H1 (cell line): Measurements from ENCODE around the gene BCAM. TPM values are rescaled to one million over a fixed set of nuclear protein-coding genes. Genes with fewer than 3 reads are reported as not detected.
"Not testable (repeated sequence)": the region's sequence is repeated elsewhere in the genome, so short reads cannot be mapped to it uniquely, and the experiment has no call there.

Experiments
- CTCF ChIA-PET: fragments of 300-600 bp; sonication (Branson Sonifier 250); formaldehyde crosslinking; loops from one replicate; lab custom pipeline; 2021; ENCODE audit not compliant: partially characterized antibody; lab: Charles Lee
- POLR2A ChIA-PET: fragments of 300-600 bp; sonication (Branson Sonifier 250); formaldehyde crosslinking; loops from one replicate; lab custom pipeline; 2021; ENCODE audit warnings: inconsistent platforms; ENCODE audit not compliant: partially characterized antibody; lab: Charles Lee
- DNase-seq, 2 experiments: peaks; one replicate each; pipeline versions ENCODE4 v3.0.0 to v3.0.0-alpha.2; 2010 to 2022; ENCODE audit warnings: low spot score in 2 of 2, low read depth in 1 of 2, mixed read lengths in 1 of 2
- FAIRE-seq: peaks from 2 replicates; lab custom pipeline; 2011; peaks lifted over from hg19 to GRCh38; lab: Jason Lieb, UNC
- H2AFZ ChIP-seq: 2 replicates; pipeline ENCODE4 v1.8.1; 2012; ENCODE audit warnings: low read length, inconsistent platforms
- H2AK5ac ChIP-seq: 2 replicates; pipeline ENCODE4 v1.6.1; 2013; ENCODE audit warnings: low read depth, low read length
- H2BK120ac ChIP-seq: replicated peaks from 2 replicates; pipeline ENCODE3; 2013; ENCODE audit warnings: low read depth, low read length, inconsistent platforms
- H2BK12ac ChIP-seq: 2 replicates; pipeline ENCODE4 v1.6.1; 2013; ENCODE audit warnings: low read depth, low read length
- H2BK15ac ChIP-seq: 2 replicates; pipeline ENCODE4 v1.6.1; 2013; ENCODE audit warnings: low read length
- H2BK20ac ChIP-seq: 2 replicates; pipeline ENCODE4 v1.6.1; 2013; ENCODE audit warnings: low read length
- H2BK5ac ChIP-seq: 2 replicates; pipeline ENCODE4 v1.6.1; 2013; ENCODE audit warnings: low read depth, low read length
- H3K14ac ChIP-seq: 2 replicates; pipeline ENCODE4 v1.6.1; 2013; ENCODE audit warnings: inconsistent platforms; ENCODE audit not compliant: insufficient read length
- H3K18ac ChIP-seq: 2 replicates; pipeline ENCODE4 v1.6.1; 2013; ENCODE audit warnings: low read length; ENCODE audit errors: extremely low read depth
- H3K23ac ChIP-seq: 2 replicates; pipeline ENCODE4 v1.6.1; 2013; ENCODE audit warnings: inconsistent platforms; ENCODE audit not compliant: insufficient read length
- H3K23me2 ChIP-seq: 2 replicates; pipeline ENCODE4 v1.6.1; 2013; ENCODE audit warnings: low read depth, low read length
- H3K27ac ChIP-seq: 2 replicates; pipeline ENCODE4 v1.6.1; 2011; ENCODE audit warnings: low read depth, low read length, inconsistent platforms
- H3K27me3 ChIP-seq, 4 experiments: replicated peaks in 1 of 4; 1 replicate in 1 of 4; 2 replicates in 3 of 4; pipeline versions ENCODE4 v1.6.1 to v1.8.1; 2011 to 2013; ENCODE audit warnings: low read length in 3 of 4, mild to moderate bottlenecking in 3 of 4, inconsistent platforms in 2 of 4, mixed read lengths in 2 of 4, moderate library complexity in 1 of 4; ENCODE audit not compliant: control insufficient read depth in 3 of 4, insufficient read depth in 3 of 4; ENCODE audit errors: extremely low read depth in 1 of 4
- H3K36me3 ChIP-seq, 4 experiments: 2 replicates each; pipeline versions ENCODE4 v1.6.1 to v1.8.1; 2011 to 2013; ENCODE audit warnings: mild to moderate bottlenecking in 4 of 4, low read length in 3 of 4, moderate library complexity in 2 of 4, control low read depth in 1 of 4, inconsistent platforms in 1 of 4; ENCODE audit not compliant: insufficient read depth in 4 of 4, control insufficient read depth in 2 of 4
- H3K4ac ChIP-seq: replicated peaks from 2 replicates; pipeline ENCODE3; 2013; ENCODE audit warnings: low read length, low read depth, mixed read lengths, inconsistent platforms; ENCODE audit not compliant: insufficient read length
- H3K4me1 ChIP-seq, 4 experiments: replicated peaks in 1 of 4; 1 replicate in 1 of 4; 2 replicates in 3 of 4; pipeline versions ENCODE4 v1.6.1 to v1.8.1; 2011 to 2013; ENCODE audit warnings: low read length in 3 of 4, inconsistent platforms in 2 of 4, mixed read lengths in 1 of 4; ENCODE audit not compliant: insufficient read depth in 4 of 4, control insufficient read depth in 3 of 4
- H3K4me2 ChIP-seq, 2 experiments: 2 replicates each; pipeline versions ENCODE4 v1.6.1 to v1.8.1; 2011 to 2013; ENCODE audit warnings: low read depth in 2 of 2, low read length in 2 of 2, control low read depth in 1 of 2, inconsistent platforms in 1 of 2, mild to moderate bottlenecking in 1 of 2; ENCODE audit not compliant: insufficient read depth in 1 of 2
- H3K4me3 ChIP-seq, 4 experiments: fragments of 200-600, 300-600 bp in 1 of 4; sonication (generic), shearing (Covaris generic), sonication (Bioruptor Twin) in 1 of 4; 2 replicates each; pipeline versions ENCODE4 v1.5.1 to v1.8.1; 2011 to 2016; ENCODE audit warnings: low read length in 4 of 4, low read depth in 3 of 4, control low read depth in 2 of 4, inconsistent platforms in 2 of 4, mild to moderate bottlenecking in 2 of 4, mixed read lengths in 1 of 4, moderate library complexity in 1 of 4; ENCODE audit not compliant: insufficient read depth in 2 of 4; ENCODE audit errors: extremely low read depth in 1 of 4
- H3K56ac ChIP-seq: replicated peaks from 2 replicates; pipeline ENCODE3; 2013; ENCODE audit warnings: low read depth, mild to moderate bottlenecking, mixed read lengths, low read length, inconsistent platforms; ENCODE audit not compliant: insufficient read length
- H3K79me1 ChIP-seq: 2 replicates; pipeline ENCODE4 v1.6.1; 2013; ENCODE audit warnings: low read depth, low read length, control low read depth
- H3K79me2 ChIP-seq, 2 experiments: 2 replicates each; pipeline versions ENCODE4 v1.6.1 to v1.8.1; 2012 to 2013; ENCODE audit warnings: low read length in 2 of 2, mild to moderate bottlenecking in 2 of 2, inconsistent platforms in 1 of 2; ENCODE audit not compliant: insufficient read depth in 2 of 2, control insufficient read depth in 1 of 2
- H3K9ac ChIP-seq, 4 experiments: replicated peaks in 1 of 4; 1 replicate in 1 of 4; 2 replicates in 3 of 4; pipeline versions ENCODE4 v1.6.1 to v1.8.1; 2011 to 2013; ENCODE audit warnings: low read depth in 3 of 4, low read length in 3 of 4, control low read depth in 2 of 4, mild to moderate bottlenecking in 2 of 4, moderate library complexity in 2 of 4, inconsistent platforms in 1 of 4; ENCODE audit errors: extremely low read depth in 1 of 4
- H3K9me3 ChIP-seq, 2 experiments: 2 replicates each; pipeline versions ENCODE4 v1.6.1 to v1.8.1; 2012 to 2013; ENCODE audit warnings: mild to moderate bottlenecking in 2 of 2, moderate library complexity in 2 of 2, control low read depth in 1 of 2, inconsistent platforms in 1 of 2, low read depth in 1 of 2, low read length in 1 of 2, mixed read lengths in 1 of 2; ENCODE audit not compliant: insufficient read depth in 2 of 2
- H4K20me1 ChIP-seq, 2 experiments: replicated peaks in 1 of 2; 2 replicates each; pipeline versions ENCODE3 to v1.8.1; 2011 to 2013; ENCODE audit warnings: inconsistent platforms in 2 of 2, low read length in 2 of 2, mild to moderate bottlenecking in 1 of 2; ENCODE audit not compliant: insufficient read depth in 2 of 2, control insufficient read depth in 1 of 2
- H4K5ac ChIP-seq: 2 replicates; pipeline ENCODE4 v1.6.1; 2013; ENCODE audit warnings: low read length, low read depth, mixed read lengths, inconsistent platforms; ENCODE audit not compliant: insufficient read length
- H4K8ac ChIP-seq: 2 replicates; pipeline ENCODE4 v1.8.0; 2013; ENCODE audit warnings: mild to moderate bottlenecking, moderate library complexity, low read length, inconsistent platforms; ENCODE audit not compliant: insufficient read depth; ENCODE audit errors: extremely low read depth
- H4K91ac ChIP-seq: replicated peaks from 2 replicates; pipeline ENCODE3; 2013; ENCODE audit warnings: low read length, mixed read lengths, inconsistent platforms; ENCODE audit not compliant: insufficient read length
- WGBS, 2 experiments: shearing (Covaris generic) in 1 of 2; methylation state at CpG; one replicate each; pipeline versions ENCODE4 v1.1.6 to v1.1.7; 2013 to 2015; ENCODE audit warnings: low lambda C conversion rate in 2 of 2, mixed read lengths in 2 of 2, inconsistent platforms in 1 of 2, low coverage in 1 of 2, missing lambda C conversion rate in 1 of 2; ENCODE audit not compliant: insufficient replicate concordance in 2 of 2, insufficient coverage in 1 of 2, insufficient read length in 1 of 2; ENCODE audit errors: extremely low coverage in 1 of 2, missing lambda C conversion rate in 1 of 2; 5-methylcytosine and 5-hydroxymethylcytosine counted together
- polyA plus RNA-seq, 7 experiments: library from polyadenylated mRNA; depleted of rRNA in 3 of 7; stranded (reverse) in 5 of 7; unstranded in 2 of 7; fragments of >200 nt in 5 of 7; fragments of 200-250 nt in 2 of 7; gene quantifications; 1 replicate in 5 of 7; 2 replicates in 1 of 7; 4 replicates in 1 of 7; pipeline versions ENCODE4 v1.2.1 to v1.2.3, GENCODE V29; 2011 to 2013; ENCODE audit warnings: missing spikeins in 2 of 7, mixed read lengths in 2 of 7
- total RNA-seq: library from RNA; stranded (reverse); fragmentation: NEBNext Ultra II Directional; extraction: Animal tissue kit (Norgen Biotek cat#: 25700); gene quantifications from 2 replicates; pipeline ENCODE4 v1.2.1, GENCODE V29; 2021

BCAM gene
- total and polyA plus RNA-seq, 2 of the 8 experiments (the other 6 are each of a cell fraction or from before 2014, with no cell fraction given) = 32.5 to 81.4 TPM

DNA sequence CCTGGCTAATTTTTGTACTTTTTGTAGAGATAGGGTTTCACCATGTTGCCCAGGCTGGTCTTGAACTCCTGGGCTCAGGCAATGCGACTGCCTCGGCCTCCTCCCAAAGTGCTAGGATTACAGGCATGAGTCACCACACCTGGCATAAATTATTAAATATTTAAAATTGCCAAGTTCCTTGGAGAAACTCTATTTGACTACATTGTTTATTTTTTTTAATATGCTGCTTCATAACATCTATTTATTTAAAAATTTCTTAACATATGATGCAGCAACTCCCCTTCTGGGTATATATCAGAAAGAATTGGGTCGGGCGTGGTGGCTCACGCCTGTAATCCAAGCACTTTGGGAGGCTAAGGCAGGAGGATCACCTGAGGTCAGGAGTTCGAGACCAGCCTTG, 24.0 kb downstream of the BCAM start:
- H3K23me2 ChIP-seq, H3K36me3 ChIP-seq, H2BK120ac ChIP-seq, H3K18ac ChIP-seq, H3K4me3 ChIP-seq, H4K5ac ChIP-seq, H3K4ac ChIP-seq, H4K20me1 ChIP-seq, H2BK20ac ChIP-seq, H2AK5ac ChIP-seq, H2BK15ac ChIP-seq, H3K4me2 ChIP-seq, H3K9ac ChIP-seq, H3K79me1 ChIP-seq, H3K23ac ChIP-seq, H2BK12ac ChIP-seq, H4K91ac ChIP-seq, H3K79me2 ChIP-seq, DNase-seq, CTCF ChIA-PET, H3K56ac ChIP-seq, H3K14ac ChIP-seq, H3K9me3 ChIP-seq, H3K27ac ChIP-seq, H4K8ac ChIP-seq, H3K4me1 ChIP-seq, FAIRE-seq, H2AFZ ChIP-seq, H2BK5ac ChIP-seq: not testable (repeated sequence)
- POLR2A ChIA-PET = interaction anchor here (1.2 to 1.4 kb wide), 2 partner anchors 11 to 16 kb away, joined by 4 read pairs; no protein-coding TSS in a partner anchor
- 78% methylated on average over 6 of the region's 6 CpGs; no CpG with 5 or more reads in 1 of the 2 experiments for WGBS, 2 experiments
- H3K27me3 ChIP-seq = peaks cover 0 to 15% (median 6%) of the 10 kb centered on the region in 4 experiments; a peak in 4 of 7 replicates

GRCh38 chr19:44834399-44834798, 25.5 kb downstream of the BCAM start:
- CTCF ChIA-PET = interaction anchor here (0.8 to 1.3 kb wide), 4 partner anchors 8 to 50 kb away, joined by 3 to 5 read pairs (median 4); partner anchors contain the start of gene NECTIN2
- H4K91ac ChIP-seq, FAIRE-seq, H3K23ac ChIP-seq, H3K79me2 ChIP-seq, H3K4me3 ChIP-seq, H2BK20ac ChIP-seq, H3K23me2 ChIP-seq, H3K18ac ChIP-seq, H3K4me2 ChIP-seq, H3K79me1 ChIP-seq, H4K20me1 ChIP-seq, H3K9me3 ChIP-seq, H2BK12ac ChIP-seq, H4K5ac ChIP-seq, H2BK120ac ChIP-seq, H3K4ac ChIP-seq, H2BK5ac ChIP-seq, H3K56ac ChIP-seq, H2BK15ac ChIP-seq, H2AK5ac ChIP-seq, H3K4me1 ChIP-seq, DNase-seq, H3K14ac ChIP-seq, H3K9ac ChIP-seq, H3K36me3 ChIP-seq, H2AFZ ChIP-seq, H4K8ac ChIP-seq, H3K27ac ChIP-seq: not testable (repeated sequence)
- POLR2A ChIA-PET = interaction anchor here (0.8 to 1.4 kb wide), 2 partner anchors 15 to 27 kb away, joined by 3 to 4 read pairs; no protein-coding TSS in a partner anchor
- peaks cover 0 to 15% (median 6%) of the 10 kb centered on the region in 4 experiments; a peak in 4 of 7 replicates for H3K27me3 ChIP-seq
- 88% methylated on average over 7 of the region's 8 CpGs; no CpG with 5 or more reads in 1 of the 2 experiments for WGBS, 2 experiments
